Medulla oblongata (tissue), 1 donor: ENCODE data around the gene PRDM8.
"Not testable (repeated sequence)": the region's sequence is repeated elsewhere in the genome, so short reads cannot be mapped to it uniquely, and the experiment has no call there.

ENCODE experiments used
- DNase-seq: peaks from one replicate; pipeline ENCODE4 v3.0.0-alpha.2; 2015; ENCODE audit errors: extremely low spot score

Gene PRDM8

GRCh38 chr4:80196922-80197573 is at the start of gene PRDM8:
TSS of gene PRDM8 (plus strand) at chr4:80197503. CDS start at chr4:80200081, 2,578 bp downstream.
- DNase-seq, result peak; percentile 93

- DNase-seq, result no peak
Measured at GRCh38 chr4:80150387-80151180, 46.7 kb upstream of the PRDM8 start.

DNA sequence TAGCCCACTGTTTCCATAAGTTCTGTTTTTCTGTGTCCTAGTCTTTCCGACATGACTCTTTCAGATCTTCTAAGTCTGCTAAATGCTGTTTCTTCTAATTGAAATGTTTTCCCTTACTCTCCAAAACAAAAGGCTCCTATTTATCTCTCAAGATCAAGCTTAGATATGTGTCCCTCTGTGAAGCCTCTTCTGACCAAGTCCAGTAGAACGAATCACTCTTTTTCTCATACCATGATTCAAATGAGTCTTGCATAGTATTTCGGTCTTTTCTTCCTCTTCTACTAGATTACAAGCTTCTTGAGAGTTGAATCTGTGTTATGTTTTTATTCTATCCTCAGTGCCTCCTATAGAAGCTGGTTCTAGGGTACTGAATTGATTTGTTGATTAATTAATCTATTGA is 45.3 kb upstream of the PRDM8 start:
- DNase-seq, result no peak

DNA sequence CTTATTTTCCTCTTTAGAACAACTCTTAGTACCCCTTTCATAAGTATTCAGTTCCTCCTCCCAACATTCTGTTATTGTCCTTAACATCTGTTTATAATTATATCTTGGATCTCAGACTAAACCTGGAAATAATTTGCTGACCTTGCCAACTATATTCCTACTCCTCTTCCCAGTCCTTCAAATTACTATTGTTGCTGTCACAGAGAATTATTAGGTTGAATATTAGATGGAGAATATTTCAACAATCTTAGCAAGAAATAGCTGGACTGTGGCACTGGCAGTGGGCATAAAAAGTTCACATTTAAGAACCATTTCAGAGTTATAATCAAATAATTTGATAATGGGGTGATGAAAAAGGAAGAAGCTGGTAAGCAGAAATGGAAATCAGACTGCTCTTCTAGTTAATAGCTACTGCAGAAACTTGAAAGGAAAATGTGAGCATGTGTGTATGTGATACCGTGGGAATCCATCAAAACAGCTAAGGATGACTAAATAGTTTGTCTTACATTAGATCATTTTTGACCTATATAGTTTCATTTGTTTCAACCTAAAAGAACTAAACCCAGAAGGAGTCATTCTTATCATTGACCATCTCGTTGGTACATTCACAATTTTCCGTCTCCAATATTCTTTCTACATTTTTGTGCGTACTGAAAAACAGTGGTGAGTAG is 43.3 kb upstream of the PRDM8 start:
- DNase-seq, result no peak

- no peak for DNase-seq
Measured at GRCh38 chr4:80154545-80154933, 42.8 kb upstream of the PRDM8 start.

DNA sequence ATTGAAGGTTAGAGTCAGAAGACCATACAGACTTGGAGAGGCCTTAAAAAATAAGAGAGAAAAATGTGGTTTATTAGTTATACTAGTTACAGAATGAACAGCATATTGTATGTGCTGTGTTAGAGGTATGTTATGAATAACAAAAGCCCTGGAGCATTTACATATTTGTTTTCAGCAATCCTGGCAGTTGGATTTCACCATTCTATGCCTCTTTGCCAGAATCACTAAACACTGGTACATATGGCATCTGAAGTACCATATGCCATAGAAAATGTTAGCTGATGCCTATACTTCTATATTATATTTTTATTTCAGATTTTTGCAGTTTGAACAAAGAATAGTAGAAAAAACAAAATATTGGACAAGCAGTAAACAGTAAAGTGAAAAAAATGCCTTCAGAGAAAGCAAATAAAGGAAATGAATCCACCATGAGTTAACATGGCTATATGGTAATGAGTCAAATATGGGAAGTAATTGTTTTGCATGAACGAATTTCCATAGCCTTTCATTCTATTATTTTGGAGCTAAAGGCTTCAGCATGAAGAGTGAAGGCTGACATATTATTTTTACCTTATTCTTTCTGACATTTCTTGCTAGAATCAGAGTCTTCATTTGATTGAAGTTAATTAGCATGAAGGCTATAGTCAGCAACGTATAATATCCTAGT is 41.9 kb upstream of the PRDM8 start:
- no peak for DNase-seq

GRCh38 chr4:80156410-80156809 is 40.9 kb upstream of the PRDM8 start:
- no peak for DNase-seq

DNA sequence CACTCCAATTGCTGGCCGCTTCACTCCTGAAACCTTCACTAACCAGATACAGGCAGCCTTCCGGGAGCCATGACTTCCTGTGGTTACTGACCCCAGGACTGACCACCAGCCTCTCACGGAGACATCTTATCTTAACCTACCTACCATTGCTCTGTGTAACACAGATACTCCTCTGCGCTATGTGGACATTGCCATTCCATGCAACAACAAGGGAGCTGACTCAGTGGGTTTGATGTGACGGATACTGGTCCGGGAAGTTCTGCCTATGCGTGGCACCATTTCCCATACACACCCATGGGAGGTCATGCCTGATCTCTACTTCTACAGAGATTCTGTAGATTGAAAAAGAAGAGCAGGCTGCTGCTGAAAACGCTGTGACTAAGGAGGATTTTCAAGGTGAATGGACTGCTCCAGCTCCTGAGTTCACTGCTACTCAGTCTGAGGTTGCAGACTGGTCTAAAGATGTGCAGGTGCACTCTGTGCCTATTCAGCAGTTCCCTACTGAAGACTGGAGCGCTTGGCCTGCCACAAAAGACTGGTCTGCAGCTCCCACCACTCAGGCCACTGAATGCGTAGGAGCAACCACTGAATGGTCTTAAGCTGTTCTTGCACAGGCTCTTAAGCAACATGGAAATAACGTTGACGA is 35.8 kb upstream of the PRDM8 start:
- no peak for DNase-seq

DNA sequence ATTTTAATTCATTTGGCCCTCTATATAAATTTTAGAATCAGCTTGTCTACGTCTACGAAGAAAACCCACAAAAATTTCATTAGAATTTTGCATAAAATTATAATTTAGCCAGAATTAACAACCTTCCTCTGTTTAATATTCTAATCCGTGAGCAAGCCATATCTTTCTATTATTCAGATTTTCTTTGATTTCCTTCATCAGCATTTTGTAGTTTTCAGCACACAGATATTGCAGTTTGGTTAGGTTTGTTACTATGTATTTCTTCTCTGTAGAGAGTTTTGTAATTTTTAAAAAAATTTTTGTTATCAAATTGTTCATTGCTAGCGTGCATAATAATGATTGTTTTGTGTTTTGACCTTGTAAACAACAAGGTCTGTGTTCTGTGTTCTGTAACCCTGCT is 34.9 kb upstream of the PRDM8 start:
- DNase-seq, result no peak

- no peak for DNase-seq
Measured at GRCh38 chr4:80165855-80166254, 31.4 kb upstream of the PRDM8 start.

DNA sequence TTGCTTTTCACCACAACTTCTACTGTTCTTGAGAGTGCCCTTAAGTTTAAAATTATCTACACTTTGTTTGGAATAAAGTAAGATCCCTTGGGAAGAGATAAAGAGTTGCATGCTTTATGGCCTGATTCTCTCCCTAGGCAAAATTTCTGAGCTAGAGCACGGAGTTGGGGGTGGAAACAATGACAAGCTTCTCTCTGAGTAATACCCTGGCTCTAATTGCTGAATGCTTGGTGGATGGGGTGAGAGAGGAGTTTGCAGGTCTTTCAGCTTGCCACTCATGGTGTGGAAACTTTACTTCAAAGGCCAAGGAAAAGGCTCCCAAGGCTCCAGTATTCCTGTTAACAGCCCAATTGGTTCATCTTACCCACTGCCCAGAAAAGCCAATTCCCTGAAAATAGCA is 26.1 kb upstream of the PRDM8 start:
- DNase-seq, result no peak

- no peak for DNase-seq
Measured at GRCh38 chr4:80171656-80172055, 25.6 kb upstream of the PRDM8 start.

DNA sequence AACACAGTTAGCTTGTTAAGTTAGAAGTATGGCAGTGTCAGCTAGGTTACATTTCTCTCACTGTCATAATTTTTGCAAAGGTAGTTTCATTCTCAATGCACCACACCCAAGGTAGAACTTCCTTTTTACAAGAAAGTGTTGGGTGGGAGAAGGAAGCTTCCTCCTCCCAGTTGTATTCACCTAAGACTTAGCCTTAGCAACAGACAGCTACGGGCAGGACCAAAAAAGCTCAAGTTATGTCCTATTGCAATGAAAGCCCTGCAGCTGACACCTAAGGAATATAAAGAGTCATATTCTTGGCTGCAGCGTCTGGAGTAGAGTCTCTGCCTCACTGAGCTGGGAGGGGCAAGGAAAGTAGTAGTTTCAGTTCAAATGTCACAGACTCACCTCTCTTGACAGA is 25.1 kb upstream of the PRDM8 start:
- no peak for DNase-seq

- DNase-seq, result no peak
Measured at GRCh38 chr4:80173401-80173800, 23.9 kb upstream of the PRDM8 start.

DNA sequence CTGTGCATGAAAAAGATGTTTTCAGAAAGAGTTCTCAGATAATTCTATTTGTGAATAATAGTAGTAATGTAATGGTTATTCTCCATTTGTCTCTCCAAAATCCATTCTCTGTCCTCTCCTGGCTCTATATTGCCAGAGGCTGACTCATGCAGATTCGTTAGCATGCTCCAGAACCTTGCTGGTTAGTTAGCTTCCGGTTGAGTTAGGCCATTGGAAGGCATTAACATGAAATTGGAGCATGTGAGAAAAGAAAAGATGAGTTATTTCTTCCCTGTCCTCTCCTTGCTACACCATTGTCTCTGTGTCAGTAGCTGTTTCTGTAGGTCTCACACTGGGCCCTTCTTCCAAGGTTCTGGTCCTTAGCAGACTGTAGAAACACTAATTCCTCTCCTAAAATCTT is 23.5 kb upstream of the PRDM8 start:
- DNase-seq, result no peak

DNA sequence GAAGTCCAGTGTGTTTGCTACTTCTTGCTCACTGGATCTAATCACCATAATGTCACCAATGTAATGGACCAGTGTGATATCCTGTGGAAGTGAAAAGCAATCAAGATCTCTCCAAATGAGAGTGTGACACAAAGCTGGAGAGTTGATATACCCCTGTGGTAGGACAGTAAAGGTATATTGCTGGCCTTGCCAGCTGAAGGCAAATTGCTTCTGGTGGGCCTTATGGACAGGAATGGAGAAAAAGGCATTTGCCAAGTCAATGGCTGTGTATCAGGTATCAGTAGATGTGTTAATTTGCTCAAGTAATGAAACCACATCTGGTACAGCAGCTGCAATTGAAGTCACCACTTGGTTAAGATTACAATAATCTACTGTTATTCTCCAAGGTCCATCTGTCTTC is 19.5 kb upstream of the PRDM8 start:
- DNase-seq, result not testable (repeated sequence)

GRCh38 chr4:80178964-80179363 is 18.3 kb upstream of the PRDM8 start:
- no peak for DNase-seq

GRCh38 chr4:80179637-80180161 is 17.6 kb upstream of the PRDM8 start:
- no peak for DNase-seq

GRCh38 chr4:80180743-80181142 is 16.6 kb upstream of the PRDM8 start:
- DNase-seq, result no peak

- peak; percentile 37 for DNase-seq
Measured at GRCh38 chr4:80182237-80182866, 15.0 kb upstream of the PRDM8 start.
